ENCODE results near the gene MOB3A.

- no peak for TF ChIP-seq CTCF (IDR thresholded peaks at IDR 0.05)
- no peak for TF ChIP-seq POLR2A (IDR thresholded peaks at IDR 0.05)
Measured at GRCh38 chr19:2132731-2133490, 36.8 kb upstream of the MOB3A start.
